GM19452 (cell line): ENCODE data around the gene PGAP3.
"Not testable (repeated sequence)": the region's sequence is repeated elsewhere in the genome, so short reads cannot be mapped to it uniquely, and the experiment has no call there.

Experiments used
- ATAC-seq: cut with Tn5 transposase; IDR thresholded peaks from one replicate; pipeline ENCODE4 v1.9.1; 2021; ENCODE audit not compliant: unreplicated experiment

Gene PGAP3

DNA sequence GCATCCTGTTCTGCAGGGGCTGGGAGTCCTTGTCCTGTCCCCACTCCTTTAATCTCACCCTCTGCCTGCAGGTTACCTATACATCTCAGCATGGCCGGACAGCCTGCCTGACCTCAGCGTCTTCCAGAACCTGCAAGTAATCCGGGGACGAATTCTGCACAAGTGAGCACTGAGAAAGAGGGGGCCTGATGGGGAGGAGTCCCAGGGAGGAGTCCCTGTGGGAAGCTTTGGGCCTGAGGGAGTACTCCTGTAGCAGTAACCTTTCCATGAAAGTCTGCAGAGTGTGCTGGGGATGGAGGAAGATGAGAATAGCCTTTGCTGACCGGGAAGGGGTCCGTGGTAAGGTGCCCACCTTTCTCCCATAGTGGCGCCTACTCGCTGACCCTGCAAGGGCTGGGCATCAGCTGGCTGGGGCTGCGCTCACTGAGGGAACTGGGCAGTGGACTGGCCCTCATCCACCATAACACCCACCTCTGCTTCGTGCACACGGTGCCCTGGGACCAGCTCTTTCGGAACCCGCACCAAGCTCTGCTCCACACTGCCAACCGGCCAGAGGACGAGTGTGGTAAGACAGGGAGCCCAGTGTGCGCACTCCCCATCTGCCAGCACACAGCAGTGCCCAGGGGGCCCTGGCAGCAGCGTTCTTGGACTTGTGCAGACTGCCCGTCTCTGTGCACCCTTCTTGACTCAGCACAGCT, 27.7 kb upstream of the PGAP3 start:
- ATAC-seq: no peak

- no peak for ATAC-seq
Observed at GRCh38 chr17:39714234-39714633, 26.4 kb upstream of the PGAP3 start.

GRCh38 chr17:39711851-39712250, 24.0 kb upstream of the PGAP3 start:
- no peak for ATAC-seq

DNA sequence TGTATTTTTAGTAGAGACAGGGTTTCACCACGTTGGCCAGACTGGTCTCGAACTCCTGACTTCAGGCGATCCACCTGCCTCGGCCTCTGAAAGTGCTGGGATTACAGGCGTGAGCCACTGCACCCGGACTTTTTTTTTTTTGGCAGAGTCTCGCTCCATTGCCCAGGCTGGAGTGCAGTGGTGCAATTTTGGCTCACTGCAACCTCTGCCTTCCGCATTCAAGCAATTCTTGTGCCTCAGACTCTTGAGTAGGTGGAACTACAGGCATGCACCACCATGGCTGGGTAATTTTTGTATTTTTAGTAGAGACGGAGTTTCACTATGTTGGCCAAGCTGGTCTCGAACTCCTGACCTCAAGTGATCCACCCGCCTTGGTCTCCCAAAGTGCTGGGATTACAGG, 23.2 kb upstream of the PGAP3 start:
- ATAC-seq: not testable (repeated sequence)

GRCh38 chr17:39709998-39710964, 22.4 kb upstream of the PGAP3 start:
- ATAC-seq: no peak

- no peak for ATAC-seq
Observed at GRCh38 chr17:39709319-39709997, 21.6 kb upstream of the PGAP3 start.

DNA sequence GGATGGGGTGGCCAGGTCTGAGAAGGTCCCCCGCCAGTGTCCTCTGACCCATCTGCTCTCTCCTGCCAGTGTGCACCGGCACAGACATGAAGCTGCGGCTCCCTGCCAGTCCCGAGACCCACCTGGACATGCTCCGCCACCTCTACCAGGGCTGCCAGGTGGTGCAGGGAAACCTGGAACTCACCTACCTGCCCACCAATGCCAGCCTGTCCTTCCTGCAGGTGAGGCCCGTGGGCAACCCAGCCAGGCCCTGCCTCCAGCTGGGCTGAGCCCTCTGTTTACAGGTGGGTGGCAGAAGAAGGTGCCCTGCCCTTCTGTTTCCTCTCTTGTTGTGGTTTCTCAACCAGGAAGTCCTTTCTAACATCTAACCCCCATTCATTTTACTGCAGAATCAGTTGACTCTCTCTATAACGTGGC, 19.1 kb upstream of the PGAP3 start:
- ATAC-seq: no peak

GRCh38 chr17:39706383-39706782, 18.5 kb upstream of the PGAP3 start:
- ATAC-seq: no peak

- no peak for ATAC-seq
Observed at GRCh38 chr17:39705786-39706348, 18.0 kb upstream of the PGAP3 start.

GRCh38 chr17:39704821-39705551, 17.1 kb upstream of the PGAP3 start:
- no peak for ATAC-seq

DNA sequence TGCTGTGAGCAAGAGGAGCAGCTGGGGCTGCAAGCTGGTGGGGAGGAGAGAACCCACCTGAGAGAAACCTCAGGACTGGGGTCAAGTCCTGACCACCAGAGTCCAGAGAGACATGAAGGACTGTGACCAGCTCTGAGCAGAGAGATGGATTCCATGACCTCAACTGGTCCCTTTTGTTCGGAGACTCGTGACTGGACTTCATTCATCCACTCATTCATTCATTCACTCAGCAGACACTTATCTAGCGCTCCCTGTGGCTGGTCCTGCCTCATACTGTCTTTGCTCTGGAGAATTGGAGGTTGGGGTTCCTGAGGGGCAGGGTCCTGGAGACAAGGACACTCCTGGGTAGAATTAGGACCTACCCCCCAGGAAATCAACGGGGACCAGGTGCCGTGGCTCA, 16.1 kb upstream of the PGAP3 start:
- ATAC-seq: no peak

DNA sequence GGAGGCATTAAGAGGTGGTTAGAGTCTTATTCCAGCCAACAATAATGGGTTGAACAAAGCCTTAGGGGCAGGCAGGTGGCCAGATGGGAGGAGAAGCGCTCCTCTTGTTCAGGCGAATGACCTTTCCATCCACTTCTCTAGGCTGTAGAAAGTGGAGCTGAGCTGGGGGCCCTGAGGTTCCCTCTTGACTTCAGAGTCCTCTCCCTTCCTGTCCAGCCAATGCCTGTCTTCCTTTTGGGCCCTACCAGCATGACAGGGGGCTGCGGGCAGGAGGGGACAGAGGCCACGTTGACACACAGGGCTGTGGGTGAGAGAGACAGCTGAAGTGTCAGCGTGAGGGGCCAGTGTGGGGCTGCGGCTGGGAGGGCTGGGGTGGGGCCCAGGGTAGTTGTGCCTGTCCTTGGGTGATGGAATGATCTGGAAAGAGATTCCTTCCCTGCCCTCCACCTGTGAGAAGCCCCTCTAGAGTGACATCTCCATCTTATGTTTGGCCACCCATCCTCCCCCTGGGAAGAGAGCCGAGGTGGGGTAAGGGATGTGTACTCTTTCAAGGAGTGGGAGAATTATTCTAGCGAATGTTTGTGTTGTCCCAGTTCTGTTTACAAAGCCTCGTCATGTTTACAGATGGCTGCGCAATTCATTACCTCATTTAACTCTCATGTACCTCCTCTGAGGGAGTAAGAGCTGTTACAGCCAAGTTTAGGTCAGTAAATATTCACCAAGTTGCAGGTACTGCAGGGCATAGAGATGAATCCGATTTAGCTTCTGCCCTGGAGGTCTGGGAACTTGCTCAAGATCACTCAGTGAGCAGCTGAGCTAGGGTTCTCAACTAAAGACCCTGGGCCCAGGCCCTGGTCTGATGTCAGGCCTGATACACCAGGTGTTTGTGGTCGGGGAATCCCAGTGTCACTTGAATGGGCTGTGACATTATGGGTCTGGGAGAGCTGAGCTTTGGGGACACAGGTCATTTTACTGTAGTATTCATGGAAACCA, 15.3 kb upstream of the PGAP3 start:
- no peak for ATAC-seq

DNA sequence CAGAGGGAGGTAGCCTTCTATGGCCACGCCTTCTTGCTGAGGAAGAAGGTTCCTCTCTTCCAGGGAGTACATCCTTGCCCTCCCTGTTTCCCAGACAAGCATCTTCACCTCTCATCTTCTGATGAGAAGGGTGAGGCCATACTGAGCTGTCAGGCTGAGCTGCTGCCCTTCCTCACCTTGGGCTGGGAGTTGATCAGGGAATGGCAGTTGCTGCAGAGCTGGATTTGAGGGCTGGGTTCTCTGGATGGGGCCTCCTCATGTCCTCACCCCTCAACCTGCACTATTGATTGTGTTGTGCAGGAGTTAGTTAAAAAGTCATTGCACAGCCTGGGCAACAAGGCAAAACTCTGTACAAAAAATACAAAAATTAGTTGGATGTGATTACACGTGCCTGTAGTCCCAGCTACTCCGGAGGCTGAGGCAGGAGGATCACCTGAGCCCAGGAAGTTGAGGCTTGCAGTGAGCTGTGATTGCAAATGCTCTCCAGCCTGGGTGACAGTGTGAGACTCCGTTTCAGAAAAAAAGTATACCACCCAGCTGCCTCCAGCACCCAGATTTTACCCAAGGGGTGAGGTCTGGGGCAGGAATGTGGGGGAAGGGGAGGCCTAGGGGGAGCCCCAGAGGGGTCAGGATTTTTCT, 14.0 kb upstream of the PGAP3 start:
- ATAC-seq: no peak

DNA sequence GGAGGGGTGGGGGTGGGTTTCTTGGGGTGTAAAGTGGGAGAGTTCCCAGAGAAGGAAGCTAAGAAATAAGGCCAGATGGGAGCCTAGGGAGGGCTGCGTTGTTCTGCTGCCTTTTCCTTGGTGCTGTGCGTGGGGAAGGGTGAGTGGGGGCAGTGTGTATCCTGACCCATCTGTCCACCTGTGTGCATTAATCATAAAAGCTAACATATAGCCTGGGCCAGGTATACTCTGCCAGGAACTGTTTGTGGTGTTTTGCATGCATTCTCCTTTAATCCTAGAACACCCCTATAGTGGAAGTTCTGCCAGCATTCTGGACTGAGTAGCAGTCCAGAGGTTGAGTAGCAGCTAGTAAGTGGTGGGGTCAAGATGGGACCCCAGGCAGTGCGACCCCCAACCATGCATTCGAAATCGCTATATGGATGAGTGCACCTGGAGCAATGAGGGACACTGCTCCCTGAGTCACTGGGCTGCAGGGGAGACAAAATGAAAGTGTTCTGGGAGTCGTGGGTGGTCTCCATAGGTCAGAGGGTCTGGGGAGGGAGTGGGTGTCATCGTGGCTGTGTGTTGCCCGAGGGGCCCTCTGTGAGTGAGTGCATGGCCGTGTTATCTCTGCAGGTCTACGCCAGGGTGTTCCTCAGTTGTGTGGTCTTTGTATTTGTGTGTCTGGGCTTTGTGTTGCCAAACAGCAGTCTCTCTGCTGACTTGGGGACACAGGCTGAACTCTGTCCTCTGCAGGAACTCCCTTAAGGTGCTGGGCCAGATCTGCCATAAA, 13.3 kb upstream of the PGAP3 start:
- no peak for ATAC-seq

- no peak for ATAC-seq
Observed at GRCh38 chr17:39700148-39700987, 12.5 kb upstream of the PGAP3 start.

GRCh38 chr17:39699818-39700147, 11.9 kb upstream of the PGAP3 start, which contains the start of gene ERBB2:
TSS of gene ERBB2 (plus strand) at chr17:39700064. CDS start at chr17:39700239, 175 bp downstream.
- ATAC-seq: no peak

- ATAC-seq: not testable (repeated sequence)
Observed at GRCh38 chr17:39699157-39699817, 11.4 kb upstream of the PGAP3 start.
